CD4-positive, alpha-beta T cell (primary cell): ENCODE data around the gene SUFU. TPM values are rescaled to one million over a fixed set of nuclear protein-coding genes. Genes with fewer than 3 reads are reported as not detected.

Source experiments
- ATAC-seq: fragments of 200-7000 bp; cut with Tn5 transposase; one replicate; pipeline ENCODE4 v1.10.0; 2022; ENCODE audit warnings: mild to moderate bottlenecking; ENCODE audit not compliant: poor library complexity
- CTCF ChIA-PET: fragments of 350-600 bp; sonication (Branson Sonifier 250); formaldehyde crosslinking; loops from one replicate; lab custom pipeline; 2021; ENCODE audit warnings: antibody characterized with exemption, inconsistent platforms; lab: Charles Lee
- POLR2A ChIA-PET: fragments of 350-600 bp; sonication (Branson Sonifier 250); formaldehyde crosslinking; loops from one replicate; lab custom pipeline; 2021; ENCODE audit warnings: antibody characterized with exemption, inconsistent platforms; lab: Charles Lee
- DNase-seq, 14 experiments: peaks; one replicate each; pipeline ENCODE4 v3.0.0-alpha.2; 2013 to 2020; ENCODE audit warnings: mixed read lengths in 2 of 14
- H3K27ac ChIP-seq, 2 donors: one replicate each; pipeline versions ENCODE4 v1.5.1 to v1.7.0; 2013; ENCODE audit warnings: low read length in 2 of 2, low read depth in 1 of 2, mild to moderate bottlenecking in 1 of 2
- H3K27me3 ChIP-seq, 2 experiments: 1 replicate in 1 of 2; 2 replicates in 1 of 2; pipeline versions ENCODE4 v1.6.1 to v1.7.0; 2013; ENCODE audit warnings: low read length in 2 of 2, control low read depth in 1 of 2, mild to moderate bottlenecking in 1 of 2, moderate library complexity in 1 of 2; ENCODE audit not compliant: insufficient read depth in 2 of 2, control insufficient read depth in 1 of 2
- H3K36me3 ChIP-seq: one replicate; pipeline ENCODE4 v1.6.1; 2013; ENCODE audit warnings: low read length, control low read depth; ENCODE audit not compliant: insufficient read depth
- H3K4me1 ChIP-seq: one replicate; pipeline ENCODE4 v1.6.1; 2013; ENCODE audit warnings: low read length, control low read depth; ENCODE audit not compliant: insufficient read depth
- H3K4me3 ChIP-seq: one replicate; pipeline ENCODE4 v1.5.1; 2013; ENCODE audit warnings: mild to moderate bottlenecking, low read length, moderate library complexity
- H3K9me3 ChIP-seq, 2 experiments: 1 replicate in 1 of 2; 2 replicates in 1 of 2; pipeline versions ENCODE4 v1.6.1 to v1.7.0; 2013; ENCODE audit warnings: low read length in 2 of 2, mild to moderate bottlenecking in 2 of 2, control low read depth in 1 of 2, moderate library complexity in 1 of 2; ENCODE audit not compliant: control insufficient read depth in 1 of 2, insufficient read depth in 1 of 2
- H3K27ac Mint-ChIP-seq: one replicate; pipeline ENCODE4 v1.8.0; 2020; ENCODE audit warnings: mixed read lengths
- H3K27me3 Mint-ChIP-seq: one replicate; pipeline ENCODE4 v1.8.0; 2021; ENCODE audit warnings: mixed read lengths
- H3K36me3 Mint-ChIP-seq: one replicate; pipeline ENCODE4 v1.8.0; 2021; ENCODE audit warnings: low read depth, mixed read lengths
- H3K4me1 Mint-ChIP-seq: one replicate; pipeline ENCODE4 v1.8.0; 2021; ENCODE audit warnings: low read depth, mixed read lengths
- H3K4me3 Mint-ChIP-seq: one replicate; pipeline ENCODE4 v1.8.0; 2020; ENCODE audit warnings: mild to moderate bottlenecking, mixed read lengths
- H3K9me3 Mint-ChIP-seq: one replicate; pipeline ENCODE4 v1.8.0; 2020; ENCODE audit warnings: mixed read lengths
- CTCF ChIP-seq: fragments of 200-600 bp; IDR thresholded peaks from one replicate; pipeline ENCODE4 v1.8.0; 2022; ENCODE audit warnings: antibody characterized with exemption, mild to moderate bottlenecking
- intact Hi-C, 2 experiments: fragments of 100-400 bp; cut with DNase I in 1 of 2; cut with micrococcal nuclease in 1 of 2; formaldehyde crosslinking; loops; one replicate each; pipeline versions ENCODE4 v1.15.1 to v1.9.0; 2023 to 2025; cut with DNase I, micrococcal nuclease
- total RNA-seq, 174 experiments: library from RNA in 2 of 174; stranded (reverse) in 2 of 174; gene quantifications; one replicate each; pipeline ENCODE4 v1.2.3 and lab custom pipeline; 2021 to 2026

Gene SUFU
- total RNA-seq, 2 experiments from 2014 or later = 6.7 to 7.3 TPM

- H3K9me3 ChIP-seq = no peaks in the 10 kb centered on the region
- CTCF ChIA-PET = interaction anchor here (1.8 kb wide), 1 partner anchor 21 kb away, joined by 5 read pairs; no protein-coding TSS in a partner anchor
- no peaks in the 10 kb centered on the region for H3K27me3 Mint-ChIP-seq
- TF ChIP-seq CTCF = no peak
- no peaks in the 10 kb centered on the region for H3K9me3 Mint-ChIP-seq
- H3K4me3 Mint-ChIP-seq = peak overlapping the region; percentile 2
- intact Hi-C loops = no loop called here
- H3K4me1 ChIP-seq = peaks cover 33% of the 10 kb centered on the region
- POLR2A ChIA-PET = interaction anchor here (6.4 kb wide), 1 partner anchor 7 kb away, joined by 90 read pairs; the partner anchor contains the start of gene C10orf95
- H3K27me3 ChIP-seq = no peaks in the 10 kb centered on the region
- ATAC-seq (no peak), DNase-seq (no peak)
- peaks cover 31% of the 10 kb centered on the region for H3K4me1 Mint-ChIP-seq
- H3K4me3 ChIP-seq = no peak overlapping the region
- no peak overlapping the region for H3K27ac ChIP-seq
- peaks cover 17% of the 10 kb centered on the region for H3K36me3 Mint-ChIP-seq
- H3K27ac Mint-ChIP-seq = peak overlapping the region; percentile 25
- peaks cover 13% of the 10 kb centered on the region for H3K36me3 ChIP-seq
Observed at GRCh38 chr10:102457591-102458150, 46.1 kb upstream of the SUFU start.

- Histone ChIP-seq H3K27me3 (no peaks in the 10 kb centered on the region), H3K36me3 (peaks cover 13% of the 10 kb centered on the region), H3K27ac (no peak overlapping the region), H3K4me3 (no peak overlapping the region), H3K4me1 (peaks cover 28% of the 10 kb centered on the region), H3K9me3 (no peaks in the 10 kb centered on the region)
- Mint-ChIP-seq H3K4me3 (peak overlapping the region; percentile 76), H3K27ac (no peak overlapping the region), H3K36me3 (peaks cover 10% of the 10 kb centered on the region), H3K9me3 (no peaks in the 10 kb centered on the region), H3K4me1 (peaks cover 29% of the 10 kb centered on the region), H3K27me3 (no peaks in the 10 kb centered on the region)
- POLR2A ChIA-PET = interaction anchor here (6.4 kb wide), 1 partner anchor 8 kb away, joined by 90 read pairs; the partner anchor contains the start of gene C10orf95
- DNase-seq (no peak), ATAC-seq (no peak)
- CTCF ChIA-PET = no interaction called here
- no peak for TF ChIP-seq CTCF
- intact Hi-C loops = no loop called here
Observed at GRCh38 chr10:102458656-102459055, 45.1 kb upstream of the SUFU start.

- intact Hi-C loops = loop anchor here (1.0 to 2.0 kb wide), 5 partner anchors 10 to 42 kb away; partner anchors contain the start of genes C10orf95 (in 1 of the 2), CUEDC2 (in 1 of the 2) and PSD (in 1 of the 2)
- Histone ChIP-seq H3K4me1 (peaks cover 28% of the 10 kb centered on the region), H3K9me3 (no peaks in the 10 kb centered on the region), H3K36me3 (peaks cover 7% of the 10 kb centered on the region), H3K27me3 (no peaks in the 10 kb centered on the region), H3K4me3 (peak overlapping the region; percentile 72), H3K27ac (no peak overlapping the region)
- ChIA-PET CTCF (interaction anchor here (1.3 to 3.2 kb wide), 4 partner anchors 10 to 57 kb away, joined by 4 to 19 read pairs (median 10); partner anchors contain the start of genes C10orf95 and FBXL15), POLR2A (interaction anchor here (0.8 to 6.4 kb wide), 11 partner anchors 10 to 337 kb away, joined by 3 to 90 read pairs (median 7); partner anchors contain the start of genes ACTR1A, C10orf95, CUEDC2 and NFKB2)
- peak overlapping the region; percentile 70 for H3K27ac Mint-ChIP-seq
- TF ChIP-seq CTCF = no peak
- ATAC-seq = no peak
- peak overlapping the region; percentile 92 for H3K4me3 Mint-ChIP-seq
- peaks cover 2% of the 10 kb centered on the region for H3K36me3 Mint-ChIP-seq
- peaks cover 29% of the 10 kb centered on the region for H3K4me1 Mint-ChIP-seq
- no peaks in the 10 kb centered on the region for H3K27me3 Mint-ChIP-seq
- DNase-seq = peak in 1 of 14 experiments; percentile 10
- H3K9me3 Mint-ChIP-seq = no peaks in the 10 kb centered on the region
Observed at GRCh38 chr10:102460836-102461186, 43.0 kb upstream of the SUFU start.
